GM18511 (cell line): Measurements from ENCODE around the gene SLC22A5.

Source experiments
- ATAC-seq: cut with Tn5 transposase; IDR thresholded peaks from one replicate; pipeline ENCODE4 v1.9.1; 2021; ENCODE audit warnings: mild to moderate bottlenecking, moderate library complexity; ENCODE audit not compliant: unreplicated experiment

SLC22A5 gene

GRCh38 chr5:132439521-132440089 is 70.1 kb downstream of the SLC22A5 start:
- no peak for ATAC-seq

- no peak for ATAC-seq
These were observed 74.6 kb downstream of the SLC22A5 start for GRCh38 chr5:132444061-132444460.
